Liver (tissue), 9 donors: ENCODE measurements around the gene PPM1M. TPM values are rescaled to one million over a fixed set of nuclear protein-coding genes. Genes with fewer than 3 reads are reported as not detected.

ENCODE experiments used
- DNase-seq: peaks from one replicate; pipeline ENCODE4 v3.0.0-alpha.2; 2017; ENCODE audit warnings: low spot score
- H3K27ac ChIP-seq, 2 donors: one replicate each; pipeline ENCODE4 v1.7.0; 2013; ENCODE audit warnings: inconsistent platforms in 2 of 2, low read length in 2 of 2, control low read depth in 1 of 2, low read depth in 1 of 2, mild to moderate bottlenecking in 1 of 2
- H3K27me3 ChIP-seq, 4 donors: one replicate each; pipeline versions ENCODE4 v1.6.1 to v1.7.0; 2013; ENCODE audit warnings: low read length in 3 of 4, inconsistent platforms in 1 of 4, mild to moderate bottlenecking in 1 of 4, moderate library complexity in 1 of 4; ENCODE audit not compliant: control insufficient read depth in 4 of 4, insufficient read depth in 4 of 4
- H3K36me3 ChIP-seq, 4 donors: one replicate each; pipeline versions ENCODE4 v1.6.1 to v1.7.0; 2013; ENCODE audit warnings: low read length in 3 of 4, mild to moderate bottlenecking in 3 of 4, low read depth in 1 of 4, moderate library complexity in 1 of 4; ENCODE audit not compliant: control insufficient read depth in 4 of 4, insufficient read depth in 3 of 4
- H3K4me1 ChIP-seq, 4 donors: one replicate each; pipeline versions ENCODE4 v1.6.1 to v1.7.0; 2013; ENCODE audit warnings: low read length in 3 of 4, mild to moderate bottlenecking in 3 of 4, moderate library complexity in 1 of 4; ENCODE audit not compliant: control insufficient read depth in 4 of 4, insufficient read depth in 4 of 4
- H3K4me3 ChIP-seq, 3 donors: one replicate each; pipeline versions ENCODE4 v1.6.1 to v1.7.0; 2013; ENCODE audit warnings: low read length in 3 of 3, control low read depth in 1 of 3, low read depth in 1 of 3, mild to moderate bottlenecking in 1 of 3
- H3K9ac ChIP-seq, 2 donors: one replicate each; pipeline ENCODE4 v1.7.0; 2013; ENCODE audit warnings: low read length in 2 of 2, mild to moderate bottlenecking in 2 of 2, moderate library complexity in 2 of 2, control low read depth in 1 of 2, low read depth in 1 of 2
- H3K9me3 ChIP-seq, 4 donors: one replicate each; pipeline versions ENCODE4 v1.6.1 to v1.7.0; 2013; ENCODE audit warnings: low read length in 3 of 4; ENCODE audit not compliant: control insufficient read depth in 4 of 4
- ATF3 ChIP-seq: IDR thresholded peaks from 2 replicates; pipeline ENCODE4 v1.6.1; 2016; ENCODE audit warnings: antibody characterized with exemption
- CTCF ChIP-seq: fragments of 150-350 bp; IDR thresholded peaks from 2 replicates; pipeline ENCODE4 v1.5.1; 2017; ENCODE audit warnings: improper control_type of control experiment, low read depth, low read length; ENCODE audit not compliant: missing input control
- EGR1 ChIP-seq, 2 donors: IDR thresholded peaks; 2 replicates each; pipeline ENCODE4 v1.6.1; 2016 to 2018; ENCODE audit warnings: antibody characterized with exemption in 2 of 2, low read depth in 2 of 2
- FOXA1 ChIP-seq: IDR thresholded peaks from 2 replicates; pipeline ENCODE4 v1.6.1; 2016; ENCODE audit warnings: antibody characterized with exemption
- FOXA2 ChIP-seq: IDR thresholded peaks from 2 replicates; pipeline ENCODE4 v1.6.1; 2016; ENCODE audit warnings: antibody characterized with exemption
- GABPA ChIP-seq, 2 donors: IDR thresholded peaks in 1 of 2; conservative IDR thresholded peaks in 1 of 2; 2 replicates each; pipeline ENCODE4 v1.6.1; 2016; ENCODE audit warnings: antibody characterized with exemption in 2 of 2, mild to moderate bottlenecking in 1 of 2, moderate library complexity in 1 of 2
- HNF4A ChIP-seq, 2 donors: conservative IDR thresholded peaks; 2 replicates each; pipeline ENCODE4 v1.6.1; 2016; ENCODE audit warnings: antibody characterized with exemption in 2 of 2, mild to moderate bottlenecking in 2 of 2
- HNF4G ChIP-seq: IDR thresholded peaks from 2 replicates; pipeline ENCODE4 v1.6.1; 2016; ENCODE audit warnings: antibody characterized with exemption
- JUND ChIP-seq, 2 donors: IDR thresholded peaks; 2 replicates each; pipeline ENCODE4 v1.6.1; 2016; ENCODE audit warnings: antibody characterized with exemption in 2 of 2
- MAX ChIP-seq: IDR thresholded peaks from 2 replicates; pipeline ENCODE4 v1.6.1; 2016; ENCODE audit warnings: antibody characterized with exemption
- NR2F2 ChIP-seq: IDR thresholded peaks from 2 replicates; pipeline ENCODE4 v1.6.1; 2016; ENCODE audit warnings: antibody characterized with exemption
- RAD21 ChIP-seq, 2 donors: IDR thresholded peaks; 2 replicates each; pipeline ENCODE4 v1.6.1; 2016; ENCODE audit warnings: antibody characterized with exemption in 2 of 2, mild to moderate bottlenecking in 2 of 2
- RXRA ChIP-seq, 2 donors: IDR thresholded peaks; 2 replicates each; pipeline ENCODE4 v1.6.1; 2017 to 2018; ENCODE audit warnings: antibody characterized with exemption in 2 of 2, mild to moderate bottlenecking in 1 of 2
- SP1 ChIP-seq: IDR thresholded peaks from 2 replicates; pipeline ENCODE4 v1.6.1; 2018; ENCODE audit warnings: antibody characterized with exemption, mild to moderate bottlenecking
- TAF1 ChIP-seq: conservative IDR thresholded peaks from 2 replicates; pipeline ENCODE4 v1.6.1; 2016; ENCODE audit warnings: antibody characterized with exemption, mild to moderate bottlenecking
- YY1 ChIP-seq: IDR thresholded peaks from 2 replicates; pipeline ENCODE4 v1.6.1; 2016; ENCODE audit warnings: antibody characterized with exemption, mild to moderate bottlenecking
- ZBTB33 ChIP-seq: IDR thresholded peaks from 2 replicates; pipeline ENCODE4 v1.6.1; 2016; ENCODE audit warnings: antibody characterized with exemption
- WGBS: extraction: QIAGEN DNeasy Blood & Tissue Kit; methylation state at CpG from one replicate; pipeline ENCODE4 v1.1.7; 2013; 5-methylcytosine and 5-hydroxymethylcytosine counted together
- polyA plus RNA-seq, 2 donors: library from polyadenylated mRNA; stranded (reverse) in 1 of 2; unstranded in 1 of 2; fragments of 200-250 nt in 1 of 2; fragments of >200 nt in 1 of 2; fragmentation: Nextera tagmentation in 1 of 2; extraction: Ambion mirVana in 1 of 2; gene quantifications; one replicate each; pipeline versions ENCODE4 v1.2.1 to v1.2.3, GENCODE V29; 2013 to 2015
- total RNA-seq, 2 donors: library from RNA; depleted of rRNA; stranded (reverse); fragments of >200 nt; gene quantifications; one replicate each; pipeline ENCODE4 v1.2.3, GENCODE V29; 2014
- TF ChIP-seq, protein P1 (sequence below): IDR thresholded peaks from 2 replicates; pipeline ENCODE4 v1.6.1; 2016; ENCODE audit warnings: antibody characterized with exemption, mild to moderate bottlenecking
- donor health status: healthy.
- donor health status: healthy.
- donor health status: healthy.
- donor health status: healthy.
- donor health status: healthy.

Gene PPM1M
- total and polyA plus RNA-seq, 4 donors = 2.8 to 5.5 (median 4.6) TPM

DNA sequence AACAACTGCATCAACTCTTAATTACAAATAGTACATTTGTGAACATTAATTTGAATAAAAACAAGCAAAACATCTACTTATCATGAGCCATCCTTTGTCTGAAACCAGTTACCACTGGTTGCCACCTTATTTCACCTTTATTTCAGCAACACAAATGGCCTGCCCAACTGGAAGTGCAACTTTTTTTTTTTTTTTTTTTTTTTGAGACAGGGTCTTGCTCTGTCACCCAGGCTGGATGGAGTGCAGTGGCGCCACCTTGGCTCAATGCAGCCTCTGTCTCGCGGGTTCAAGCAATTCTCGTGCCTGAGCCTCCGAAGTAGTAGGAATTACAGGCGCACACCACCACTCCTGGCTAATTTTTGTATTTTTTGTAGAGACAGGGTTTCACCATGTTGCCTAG, 19.8 kb downstream of the PPM1M start:
- Histone ChIP-seq H3K9ac (no peak overlapping the region), H3K27me3 (no peaks in the 10 kb centered on the region), H3K4me1 (peaks cover 1 to 7% (median 4%) of the 10 kb centered on the region in 4 donors), H3K27ac (no peak overlapping the region), H3K4me3 (no peak overlapping the region), H3K36me3 (peaks cover 21 to 62% (median 48%) of the 10 kb centered on the region in 4 donors), H3K9me3 (no peaks in the 10 kb centered on the region)
- DNase-seq = no peak
- TF ChIP-seq NR2F2 = no peak
- TF ChIP-seq, protein P1, sequence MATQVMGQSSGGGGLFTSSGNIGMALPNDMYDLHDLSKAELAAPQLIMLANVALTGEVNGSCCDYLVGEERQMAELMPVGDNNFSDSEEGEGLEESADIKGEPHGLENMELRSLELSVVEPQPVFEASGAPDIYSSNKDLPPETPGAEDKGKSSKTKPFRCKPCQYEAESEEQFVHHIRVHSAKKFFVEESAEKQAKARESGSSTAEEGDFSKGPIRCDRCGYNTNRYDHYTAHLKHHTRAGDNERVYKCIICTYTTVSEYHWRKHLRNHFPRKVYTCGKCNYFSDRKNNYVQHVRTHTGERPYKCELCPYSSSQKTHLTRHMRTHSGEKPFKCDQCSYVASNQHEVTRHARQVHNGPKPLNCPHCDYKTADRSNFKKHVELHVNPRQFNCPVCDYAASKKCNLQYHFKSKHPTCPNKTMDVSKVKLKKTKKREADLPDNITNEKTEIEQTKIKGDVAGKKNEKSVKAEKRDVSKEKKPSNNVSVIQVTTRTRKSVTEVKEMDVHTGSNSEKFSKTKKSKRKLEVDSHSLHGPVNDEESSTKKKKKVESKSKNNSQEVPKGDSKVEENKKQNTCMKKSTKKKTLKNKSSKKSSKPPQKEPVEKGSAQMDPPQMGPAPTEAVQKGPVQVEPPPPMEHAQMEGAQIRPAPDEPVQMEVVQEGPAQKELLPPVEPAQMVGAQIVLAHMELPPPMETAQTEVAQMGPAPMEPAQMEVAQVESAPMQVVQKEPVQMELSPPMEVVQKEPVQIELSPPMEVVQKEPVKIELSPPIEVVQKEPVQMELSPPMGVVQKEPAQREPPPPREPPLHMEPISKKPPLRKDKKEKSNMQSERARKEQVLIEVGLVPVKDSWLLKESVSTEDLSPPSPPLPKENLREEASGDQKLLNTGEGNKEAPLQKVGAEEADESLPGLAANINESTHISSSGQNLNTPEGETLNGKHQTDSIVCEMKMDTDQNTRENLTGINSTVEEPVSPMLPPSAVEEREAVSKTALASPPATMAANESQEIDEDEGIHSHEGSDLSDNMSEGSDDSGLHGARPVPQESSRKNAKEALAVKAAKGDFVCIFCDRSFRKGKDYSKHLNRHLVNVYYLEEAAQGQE = no peak
- whole genome bisulfite sequencing = 97% methylated on average over 6 of the region's 6 CpGs

- H3K27ac ChIP-seq = no peak overlapping the region
- no peak for DNase-seq
- no peak overlapping the region for H3K9ac ChIP-seq
- peaks cover 1 to 24% (median 18%) of the 10 kb centered on the region in 4 donors for H3K4me1 ChIP-seq
- no peaks in the 10 kb centered on the region for H3K27me3 ChIP-seq
- peaks cover 22 to 43% (median 33%) of the 10 kb centered on the region in 4 donors for H3K36me3 ChIP-seq
- H3K9me3 ChIP-seq = no peaks in the 10 kb centered on the region
- 90% methylated on average over 7 of the region's 7 CpGs for WGBS
- H3K4me3 ChIP-seq = no peak overlapping the region
- TF ChIP-seq GABPA (IDR thresholded peaks at IDR 0.05 in 1 of 2, conservative IDR thresholded peaks at IDR 0.05 in 1 of 2) (no peak), HNF4A (conservative IDR thresholded peaks at IDR 0.05) (no peak), FOXA1 (no peak), MAX (no peak), TAF1 (no peak), HNF4G (no peak), RXRA (IDR thresholded peaks at IDR 0.05) (no peak), JUND (IDR thresholded peaks at IDR 0.05) (no peak), ZBTB33 (no peak), NR2F2 (no peak), SP1 (no peak), EGR1 (IDR thresholded peaks at IDR 0.05; ENCODE audit: low read depth in 2 of 2) (no peak), FOXA2 (no peak), CTCF (no peak), RAD21 (IDR thresholded peaks at IDR 0.05) (no peak), ATF3 (no peak), YY1 (no peak)
- TF ChIP-seq, protein P1 = no peak
Measured at GRCh38 chr3:52268036-52268435, 22.5 kb downstream of the PPM1M start.
